ENCODE results near the gene RRP1B.
"Not testable (repeated sequence)": the region's sequence is repeated elsewhere in the genome, so short reads cannot be mapped to it uniquely, and the experiment has no call there.

Gene RRP1B

DNA sequence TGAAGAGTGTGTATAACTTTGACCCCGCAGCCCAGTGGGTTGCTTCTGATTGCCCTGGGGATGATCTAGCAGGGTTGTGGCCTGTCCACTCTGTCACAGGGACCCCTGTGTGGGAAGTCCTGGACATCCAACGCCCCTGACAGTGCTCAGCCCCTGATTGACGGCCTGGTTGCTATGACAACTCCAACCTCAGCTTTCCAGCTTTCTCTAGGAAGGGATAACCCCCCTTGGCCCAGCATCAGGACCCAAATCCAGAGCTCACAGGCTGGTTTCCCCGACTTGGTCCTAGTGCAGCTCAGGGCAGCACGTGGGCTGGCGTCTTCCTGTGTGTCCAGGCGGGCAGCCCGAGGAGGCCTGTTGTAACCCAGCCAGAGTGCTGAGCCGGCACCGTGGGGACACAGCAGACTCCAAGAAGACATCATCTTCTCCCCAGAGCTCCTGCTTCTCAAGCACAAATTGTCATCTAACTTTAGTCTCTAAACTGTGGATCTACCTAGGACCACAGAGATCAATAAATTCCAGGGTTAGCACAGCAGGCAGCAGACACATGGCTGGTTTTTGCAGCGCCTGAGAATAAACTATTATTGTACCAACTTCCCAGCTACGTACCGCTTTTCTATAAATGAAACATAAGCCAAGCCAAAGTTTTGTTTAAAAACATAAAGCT lies 40.7 kb downstream of the RRP1B start:
- no peak for DNase-seq (ENCODE audit: low read depth in 2 of 2)

- no peak for DNase-seq (ENCODE audit: low read depth in 2 of 2)
Measured at GRCh38 chr21:43701936-43702784, 42.8 kb downstream of the RRP1B start.

GRCh38 chr21:43702785-43703034 lies 43.4 kb downstream of the RRP1B start:
- no peak for DNase-seq (ENCODE audit: low read depth in 2 of 2)

- no peak for DNase-seq (ENCODE audit: low read depth in 2 of 2)
Measured at GRCh38 chr21:43703035-43703880, 43.9 kb downstream of the RRP1B start.

GRCh38 chr21:43707462-43707861 lies 48.1 kb downstream of the RRP1B start:
- DNase-seq (ENCODE audit: low read depth in 2 of 2), result no peak

GRCh38 chr21:43708745-43709381 lies 49.5 kb downstream of the RRP1B start:
- DNase-seq (ENCODE audit: low read depth in 2 of 2), result no peak

- no peak for DNase-seq (ENCODE audit: low read depth in 2 of 2)
Measured at GRCh38 chr21:43712268-43712942, 53.0 kb downstream of the RRP1B start.

DNA sequence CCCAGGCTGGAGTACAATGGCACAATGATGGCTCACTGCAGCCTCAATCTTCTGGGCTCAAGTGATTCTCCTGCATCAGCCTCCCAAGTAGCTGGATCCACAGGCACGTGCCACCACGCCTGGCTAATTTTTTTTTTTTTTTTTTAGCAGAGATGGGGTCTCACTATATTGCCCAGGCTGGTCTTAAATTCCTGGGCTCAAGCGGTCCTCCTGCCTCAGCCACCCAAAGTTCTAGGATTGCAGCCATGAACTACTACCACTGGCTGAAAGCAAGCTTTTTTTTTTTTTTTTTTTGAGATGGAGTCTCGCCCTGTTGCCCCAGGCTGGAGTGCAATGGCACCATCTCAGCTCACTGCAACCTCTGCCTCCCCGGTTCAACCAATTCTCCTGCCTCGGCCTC lies 53.8 kb downstream of the RRP1B start:
- not testable (repeated sequence) for DNase-seq (ENCODE audit: low read depth in 2 of 2)

DNA sequence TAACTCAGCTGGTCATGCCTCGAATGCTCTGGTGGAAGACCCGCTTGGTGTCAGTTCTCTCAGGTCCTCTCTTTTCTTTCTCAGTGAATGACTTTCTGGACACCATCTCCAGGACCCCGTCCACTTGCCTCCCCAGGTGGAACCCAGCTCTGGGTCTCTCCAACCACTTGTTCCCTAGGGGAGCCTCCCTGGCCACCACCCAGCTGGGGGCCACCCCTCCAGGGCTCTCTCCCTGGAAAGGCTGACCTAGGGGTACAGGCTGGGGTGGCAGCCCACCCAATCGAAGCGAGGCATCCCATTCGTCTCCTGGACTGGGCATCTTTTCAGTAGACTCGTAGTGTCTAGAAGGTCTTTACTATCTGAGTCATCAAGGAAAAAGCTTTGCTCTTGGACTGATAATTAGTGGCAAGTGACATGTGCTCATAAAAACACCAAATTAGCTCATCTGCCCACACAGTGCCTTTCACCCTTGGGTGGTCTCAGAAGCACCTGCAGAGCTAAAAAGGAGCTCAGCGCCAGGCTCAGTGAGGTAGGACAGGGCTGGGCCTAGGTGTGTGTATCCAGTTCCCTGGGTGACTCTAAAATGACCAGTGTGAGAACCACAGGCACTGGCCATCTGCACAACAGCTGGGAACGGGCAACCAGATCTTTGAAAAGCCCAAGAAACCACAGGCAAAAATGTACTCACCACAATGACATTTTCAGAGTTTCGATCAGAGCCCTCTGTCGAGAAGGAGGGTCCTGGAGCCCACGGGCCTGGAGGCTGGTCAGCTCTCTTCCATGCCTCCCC lies 57.2 kb downstream of the RRP1B start:
- DNase-seq (ENCODE audit: low read depth in 2 of 2), result no peak

DNA sequence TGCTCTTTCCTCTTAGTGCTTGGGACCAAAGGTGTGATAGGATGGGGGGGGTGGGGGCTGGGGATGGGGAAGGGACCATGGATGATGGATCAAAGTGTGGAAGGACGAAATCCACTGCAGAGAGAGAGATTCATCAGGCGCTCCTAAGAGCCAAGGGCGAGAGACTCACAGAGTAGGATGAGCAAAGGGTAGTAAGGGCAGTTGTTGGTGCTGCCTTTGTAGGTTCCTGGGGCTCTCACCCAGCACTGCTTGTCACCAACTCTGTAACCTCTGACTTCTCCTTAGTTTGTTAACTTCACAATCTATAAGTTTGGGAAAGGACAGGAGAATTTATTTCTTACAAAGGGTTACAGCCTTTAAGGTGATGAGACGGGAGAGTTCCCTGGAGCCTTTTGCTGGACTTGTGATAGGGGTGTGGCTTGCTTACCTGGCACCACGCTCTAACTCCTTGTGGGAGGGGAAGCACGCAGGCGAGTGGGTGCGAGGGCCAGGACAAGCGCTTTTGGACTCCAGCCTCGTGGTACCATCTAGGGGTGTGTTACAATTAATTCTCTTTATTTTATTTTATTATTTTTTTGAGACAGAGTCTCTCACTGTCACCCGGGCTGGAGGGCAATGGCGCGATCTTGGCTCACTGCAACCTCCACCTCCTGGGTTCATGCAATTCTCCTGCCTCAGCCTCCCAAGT lies 58.0 kb downstream of the RRP1B start:
- DNase-seq (ENCODE audit: low read depth in 2 of 2), result no peak

GRCh38 chr21:43717967-43718871 lies 58.9 kb downstream of the RRP1B start:
- DNase-seq (ENCODE audit: low read depth in 2 of 2), result no peak

DNA sequence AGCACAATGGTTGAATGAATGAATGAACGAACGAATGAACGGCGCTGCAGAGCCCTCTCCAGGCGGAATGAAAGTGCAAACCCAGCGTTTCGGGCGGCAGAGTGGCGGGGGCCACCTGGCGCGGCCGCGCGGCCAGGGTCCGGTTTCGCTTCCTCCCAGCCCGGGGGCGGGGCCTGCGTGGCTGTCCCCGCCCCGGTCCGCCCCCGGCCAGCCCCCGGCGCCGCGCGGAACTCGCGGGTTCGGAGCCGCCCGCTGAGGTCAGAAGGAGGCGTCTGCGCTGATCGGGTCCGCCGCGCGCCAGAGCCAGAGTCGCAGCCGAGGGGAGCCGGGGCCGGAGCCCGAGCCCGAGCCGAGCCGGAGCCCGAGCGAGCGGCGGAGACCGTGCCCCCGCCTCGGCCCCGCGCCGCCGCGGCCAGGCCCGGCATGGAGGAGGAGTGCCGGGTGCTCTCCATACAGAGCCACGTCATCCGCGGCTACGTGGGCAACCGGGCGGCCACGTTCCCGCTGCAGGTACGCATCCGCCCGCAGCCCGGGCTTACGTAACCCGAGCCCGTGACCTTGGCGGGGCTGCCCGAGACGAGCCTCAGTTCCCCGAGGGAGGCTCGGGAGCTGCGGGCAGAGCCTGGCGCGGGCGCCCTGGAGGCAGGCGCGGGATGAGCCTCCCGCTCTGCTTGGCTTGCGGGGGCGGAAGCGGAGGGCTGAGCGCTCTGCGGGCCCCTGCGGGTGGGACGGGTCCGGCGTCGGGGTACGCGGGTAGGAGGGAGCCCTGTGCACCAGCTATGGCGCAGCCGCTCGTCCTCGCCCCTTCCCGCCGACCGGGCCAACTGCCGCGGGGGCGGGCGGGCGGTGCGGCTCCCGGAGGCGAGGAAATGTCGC lies 59.8 kb downstream of the RRP1B start, which contains the start of gene PDXK:
PDXK (plus strand) TSS at position 258 of the 876 bp plus-strand sequence; CDS start at position 424, 166 bp downstream.
- DNase-seq (ENCODE audit: low read depth in 2 of 2), result peak; percentile 60 to 69

GRCh38 chr21:43719748-43720538 lies 60.6 kb downstream of the RRP1B start:
- no peak for DNase-seq (ENCODE audit: low read depth in 2 of 2)

DNA sequence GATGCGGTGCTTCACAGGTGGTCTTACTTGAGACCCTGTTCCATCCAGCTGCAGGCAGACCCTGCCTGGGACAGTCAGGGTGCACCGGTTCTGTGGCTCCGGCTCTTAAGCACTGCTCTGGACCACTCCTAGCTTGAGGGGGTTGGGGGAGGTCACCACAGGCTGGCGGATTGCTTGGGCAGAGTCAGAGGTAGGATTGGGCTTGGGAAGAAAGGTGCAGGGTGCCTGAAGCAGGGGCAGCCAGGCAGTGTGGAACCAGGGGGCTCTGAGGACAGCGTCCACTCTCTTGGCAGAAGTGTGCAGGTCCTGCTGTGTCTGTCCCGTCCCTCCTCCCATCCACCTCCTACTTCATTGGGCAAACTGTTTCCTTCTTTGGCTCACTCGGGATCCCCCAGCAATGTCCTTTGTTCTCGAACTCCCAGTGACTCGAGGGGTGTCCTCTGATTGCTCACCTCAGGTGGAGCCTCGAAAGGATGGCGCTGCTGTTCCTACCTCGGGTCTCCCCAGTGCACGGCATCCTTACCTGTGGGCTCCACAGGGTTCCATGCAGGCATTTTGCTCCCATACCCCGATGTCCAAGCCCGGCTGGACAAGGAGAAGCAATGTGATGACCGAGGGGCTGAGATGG lies 61.3 kb downstream of the RRP1B start:
- no peak for DNase-seq (ENCODE audit: low read depth in 2 of 2)

DNA sequence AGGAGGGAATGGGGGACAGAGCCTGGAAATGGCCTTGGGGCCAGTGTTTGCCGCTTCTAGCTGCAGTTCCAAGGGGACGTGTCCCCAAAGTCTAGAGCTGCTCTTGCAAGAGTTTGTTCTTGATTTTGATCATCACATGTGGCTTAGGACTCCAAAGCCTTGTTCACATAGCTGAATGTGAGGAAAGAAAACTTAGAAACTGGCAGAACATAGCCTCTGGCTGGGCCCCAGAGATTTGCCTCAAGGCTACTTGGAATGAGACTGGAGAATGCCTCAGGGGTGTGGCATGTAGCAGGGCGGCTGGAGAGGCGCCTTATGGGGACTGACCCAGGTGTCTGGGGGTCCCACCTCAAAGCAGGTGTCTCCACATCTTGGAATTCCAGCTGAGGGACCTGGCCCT lies 61.8 kb downstream of the RRP1B start:
- DNase-seq (ENCODE audit: low read depth in 2 of 2), result no peak

DNA sequence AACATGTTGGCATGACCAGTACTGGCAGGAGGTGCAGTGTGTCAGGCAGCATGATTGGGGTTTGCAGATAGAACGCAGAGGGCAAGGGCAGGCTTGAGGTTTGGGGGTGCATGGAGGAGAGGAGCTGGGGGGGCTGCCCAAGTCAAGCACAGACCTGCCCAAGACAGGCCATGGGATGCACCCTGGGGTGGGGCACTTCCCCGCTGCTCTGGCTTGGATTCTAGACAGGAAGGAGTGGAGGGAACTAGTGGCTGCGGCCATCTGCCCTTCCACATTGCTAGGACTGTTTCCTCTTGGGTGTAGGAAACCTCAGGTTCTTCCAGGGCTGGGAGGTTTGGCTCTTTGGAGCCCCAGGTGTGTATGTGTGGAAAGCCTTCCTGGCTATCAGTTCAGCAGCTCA lies 62.6 kb downstream of the RRP1B start:
- DNase-seq (ENCODE audit: low read depth in 2 of 2), result no peak

GRCh38 chr21:43723648-43724047 lies 64.3 kb downstream of the RRP1B start:
- DNase-seq (ENCODE audit: low read depth in 2 of 2), result no peak

Measured in stimulated activated CD4-positive, alpha-beta T cell treated with anti-CD3 and anti-CD28 coated beads, Interleukin-4, amount 100 ng/mL, for 48 hours (primary cell).